ENCODE results near the gene SNRPA. TPM values are rescaled to one million over a fixed set of nuclear protein-coding genes. Genes with fewer than 3 reads are reported as not detected.

SNRPA gene
- total RNA-seq, 2 donors from 2014 or later = 40.4 to 107 TPM

GRCh38 chr19:40717325-40717879, 33.6 kb upstream of the SNRPA start:
- DNase-seq (ENCODE audit: low spot score) (no peak), ATAC-seq (ENCODE audit: insufficient number of reproducible peaks, low FRiP score, low read depth) (no peak)
- H3K4me3 ChIP-seq = peak overlapping the region; percentile 87
- peaks cover 25 to 53% of the 10 kb centered on the region in 2 donors for H3K4me1 ChIP-seq (ENCODE audit: control insufficient read depth in 1 of 2, low read depth in 2 of 2)
- H3K27me3 ChIP-seq (replicated peaks; ENCODE audit: insufficient read depth) = no peaks in the 10 kb centered on the region
- H3K9me3 ChIP-seq = no peaks in the 10 kb centered on the region
- H3K36me3 ChIP-seq = no peaks in the 10 kb centered on the region
- TF ChIP-seq CTCF (IDR thresholded peaks at IDR 0.05) = no peak
- peak overlapping the region; percentile 99 for H3K27ac ChIP-seq

- no peak for TF ChIP-seq CTCF (IDR thresholded peaks at IDR 0.05)
- H3K4me1 ChIP-seq (ENCODE audit: control insufficient read depth in 1 of 2, low read depth in 2 of 2) = peaks cover 27 to 56% of the 10 kb centered on the region in 2 donors
- H3K36me3 ChIP-seq = no peaks in the 10 kb centered on the region
- H3K27ac ChIP-seq = peak overlapping the region; percentile 99
- no peaks in the 10 kb centered on the region for H3K27me3 ChIP-seq (replicated peaks; ENCODE audit: insufficient read depth)
- DNase-seq (ENCODE audit: low spot score) (no peak), ATAC-seq (ENCODE audit: insufficient number of reproducible peaks, low FRiP score, low read depth) (no peak)
- H3K9me3 ChIP-seq = no peaks in the 10 kb centered on the region
- peak overlapping the region; percentile 87 for H3K4me3 ChIP-seq
Measured at GRCh38 chr19:40717880-40718773, 32.9 kb upstream of the SNRPA start.

GRCh38 chr19:40718774-40719391, 32.1 kb upstream of the SNRPA start:
- peaks cover 27 to 54% of the 10 kb centered on the region in 2 donors for H3K4me1 ChIP-seq (ENCODE audit: control insufficient read depth in 1 of 2, low read depth in 2 of 2)
- peak overlapping the region; percentile 87 for H3K4me3 ChIP-seq
- H3K27ac ChIP-seq = peak overlapping the region; percentile 99
- H3K27me3 ChIP-seq (replicated peaks; ENCODE audit: insufficient read depth) = no peaks in the 10 kb centered on the region
- no peaks in the 10 kb centered on the region for H3K9me3 ChIP-seq
- peaks cover 5% of the 10 kb centered on the region for H3K36me3 ChIP-seq
- no peak for ATAC-seq (ENCODE audit: insufficient number of reproducible peaks, low FRiP score, low read depth)
- TF ChIP-seq CTCF (IDR thresholded peaks at IDR 0.05) = no peak
- DNase-seq (ENCODE audit: low spot score) = no peak

- H3K4me3 ChIP-seq = peak overlapping the region; percentile 87
- no peaks in the 10 kb centered on the region for H3K9me3 ChIP-seq
- H3K27me3 ChIP-seq (replicated peaks; ENCODE audit: insufficient read depth) = no peaks in the 10 kb centered on the region
- H3K27ac ChIP-seq = peak overlapping the region; percentile 99
- peaks cover 7% of the 10 kb centered on the region for H3K36me3 ChIP-seq
- DNase-seq (ENCODE audit: low spot score) = no peak
- no peak for TF ChIP-seq CTCF (IDR thresholded peaks at IDR 0.05)
- ATAC-seq (ENCODE audit: insufficient number of reproducible peaks, low FRiP score, low read depth) = no peak
- H3K4me1 ChIP-seq (ENCODE audit: control insufficient read depth in 1 of 2, low read depth in 2 of 2) = peaks cover 22 to 49% of the 10 kb centered on the region in 2 donors
Measured at GRCh38 chr19:40719414-40719894, 31.5 kb upstream of the SNRPA start.

- ATAC-seq (ENCODE audit: insufficient number of reproducible peaks, low FRiP score, low read depth) = no peak
- Histone ChIP-seq H3K4me1 (ENCODE audit: control insufficient read depth in 1 of 2, low read depth in 2 of 2) (peaks cover 21 to 42% of the 10 kb centered on the region in 2 donors), H3K9me3 (no peaks in the 10 kb centered on the region), H3K36me3 (peaks cover 14% of the 10 kb centered on the region), H3K27ac (peak overlapping the region; percentile 99), H3K4me3 (peak overlapping the region; percentile 87), H3K27me3 (replicated peaks; ENCODE audit: insufficient read depth) (no peaks in the 10 kb centered on the region)
- TF ChIP-seq CTCF (IDR thresholded peaks at IDR 0.05) = no peak
- DNase-seq (ENCODE audit: low spot score) = no peak
Measured at GRCh38 chr19:40721140-40721486, 29.9 kb upstream of the SNRPA start.

Data from thoracic aorta (tissue), 2 donors.